ENCODE results near the gene BTBD19. TPM values are rescaled to one million over a fixed set of nuclear protein-coding genes. Genes with fewer than 3 reads are reported as not detected.
"Not testable (repeated sequence)": the region's sequence is repeated elsewhere in the genome, so short reads cannot be mapped to it uniquely, and the experiment has no call there.

BTBD19 gene
- total RNA-seq, 1 donor from 2014 or later: 1.9 TPM

DNA sequence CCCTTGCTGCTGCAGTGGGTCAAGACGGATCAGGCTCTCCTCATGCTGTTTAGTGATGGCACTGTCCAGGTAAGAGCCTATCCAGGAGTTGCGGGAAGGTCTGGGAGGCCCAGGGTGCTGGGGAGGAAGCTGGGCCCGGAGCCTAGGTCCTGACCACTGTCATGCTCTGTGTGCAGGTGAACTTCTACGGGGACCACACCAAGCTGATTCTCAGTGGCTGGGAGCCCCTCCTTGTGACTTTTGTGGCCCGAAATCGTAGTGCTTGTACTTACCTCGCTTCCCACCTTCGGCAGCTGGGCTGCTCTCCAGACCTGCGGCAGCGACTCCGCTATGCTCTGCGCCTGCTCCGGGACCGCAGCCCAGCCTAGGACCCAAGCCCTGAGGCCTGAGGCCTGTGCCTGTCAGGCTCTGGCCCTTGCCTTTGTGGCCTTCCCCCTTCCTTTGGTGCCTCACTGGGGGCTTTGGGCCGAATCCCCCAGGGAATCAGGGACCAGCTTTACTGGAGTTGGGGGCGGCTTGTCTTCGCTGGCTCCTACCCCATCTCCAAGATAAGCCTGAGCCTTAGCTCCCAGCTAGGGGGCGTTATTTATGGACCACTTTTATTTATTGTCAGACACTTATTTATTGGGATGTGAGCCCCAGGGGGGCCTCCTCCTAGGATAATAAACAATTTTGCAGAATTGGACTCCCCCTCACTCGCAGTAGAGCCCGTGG is 2.9 kb upstream of the BTBD19 start:
- DNase-seq (peak; percentile 39), ATAC-seq (ENCODE audit: poor library complexity) (no peak)
- intact Hi-C loops (cut with DNase I): no loop called here

GRCh38 chr1:44806025-44806703 is 2.2 kb upstream of the BTBD19 start:
- DNase-seq (peak; percentile 46), ATAC-seq (ENCODE audit: poor library complexity) (no peak)
- intact Hi-C loops (cut with DNase I): no loop called here

GRCh38 chr1:44806704-44807363 is 1.5 kb upstream of the BTBD19 start, which contains the start of gene DYNLT4:
Gene DYNLT4 (minus strand): TSS chr1:44807351. CDS start chr1:44806668, 683 bp downstream.
- DNase-seq: peak; percentile 43
- intact Hi-C loops (cut with DNase I): no loop called here

GRCh38 chr1:44807364-44808062 is 810 bp upstream of the BTBD19 start:
- intact Hi-C loops (cut with DNase I): no loop called here
- peak; percentile 83 for ATAC-seq (ENCODE audit: poor library complexity)
- peak; percentile 98 for DNase-seq

More at GRCh38 chr1:44806704-44807363, 1.5 kb upstream of the BTBD19 start, which contains the start of gene DYNLT4:
- ATAC-seq (ENCODE audit: poor library complexity): no peak

- DNase-seq (peak; percentile 73), ATAC-seq (ENCODE audit: poor library complexity) (no peak)
- intact Hi-C loops (cut with DNase I): no loop called here
Observed at GRCh38 chr1:44808938-44809917, 905 bp downstream of the BTBD19 start.

DNA sequence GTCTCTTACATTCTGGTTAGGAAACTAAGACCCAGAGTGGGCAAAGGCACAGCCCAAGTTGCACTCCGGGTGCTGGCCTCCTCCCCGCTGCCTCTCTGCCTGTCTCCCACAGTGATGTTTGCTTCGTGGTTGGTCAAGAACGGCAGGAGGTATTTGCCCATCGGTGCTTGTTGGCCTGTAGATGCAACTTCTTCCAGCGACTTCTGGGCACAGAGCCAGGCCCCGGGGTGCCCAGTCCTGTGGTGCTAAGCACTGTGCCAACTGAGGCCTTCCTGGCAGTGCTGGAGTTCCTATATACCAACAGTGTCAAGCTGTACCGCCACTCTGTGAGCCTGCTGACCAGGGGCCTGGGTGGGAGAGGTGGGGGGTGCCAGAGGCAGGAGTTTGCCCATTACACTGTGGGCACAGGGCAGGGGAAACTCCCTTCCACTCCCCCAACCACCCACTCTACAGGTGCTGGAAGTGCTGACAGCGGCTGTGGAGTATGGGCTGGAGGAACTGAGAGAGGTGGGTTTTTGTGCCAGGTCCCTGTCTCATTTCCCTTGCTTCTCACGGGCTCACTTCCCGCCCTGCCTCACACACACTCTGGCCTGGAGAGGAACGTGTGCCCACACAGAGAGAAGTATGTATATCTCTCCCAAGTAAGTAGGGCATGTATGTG is 1.9 kb downstream of the BTBD19 start:
- intact Hi-C loops (cut with DNase I): no loop called here
- ATAC-seq (ENCODE audit: poor library complexity) (no peak), DNase-seq (peak; percentile 85)

DNA sequence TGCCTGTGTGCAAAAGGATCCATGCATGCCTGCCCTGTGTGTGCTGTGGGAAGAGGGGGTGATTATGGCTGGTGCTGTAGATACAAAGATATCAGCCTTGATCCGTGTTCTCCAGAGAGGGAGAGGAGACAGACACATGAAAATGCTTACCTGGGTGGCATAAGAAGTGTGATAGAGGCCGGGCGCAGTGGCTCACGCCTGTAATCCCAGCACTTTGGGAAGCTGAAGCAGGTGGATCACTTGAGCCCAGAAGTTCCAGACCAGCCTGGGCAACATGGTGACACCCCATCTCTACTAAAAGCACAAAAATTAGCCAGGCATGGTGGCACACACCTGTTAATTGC is 2.4 kb downstream of the BTBD19 start:
- ATAC-seq (ENCODE audit: poor library complexity); intact Hi-C loops (cut with DNase I): not testable (repeated sequence)
- DNase-seq: peak; percentile 30

DNA sequence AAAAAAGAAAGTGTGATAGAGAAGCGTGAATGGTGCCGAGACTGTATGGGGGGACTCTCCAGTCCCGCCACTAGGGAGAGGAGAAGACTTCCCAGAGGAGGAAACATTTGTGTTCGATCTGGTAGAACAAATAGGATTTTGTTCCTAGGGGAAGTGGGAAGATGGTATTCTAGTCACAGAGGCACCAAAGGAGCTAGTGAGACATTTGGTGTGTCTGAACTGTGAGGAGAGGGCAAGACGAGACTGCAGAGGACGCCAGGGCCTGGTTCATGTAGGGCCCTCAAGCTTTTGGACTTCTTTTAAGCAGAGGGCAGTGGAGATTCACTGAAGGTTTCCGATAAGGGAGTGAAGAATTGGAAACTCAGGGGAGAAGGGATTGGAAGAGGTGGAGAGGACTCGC is 2.9 kb downstream of the BTBD19 start:
- ATAC-seq (ENCODE audit: poor library complexity): no peak

DNA sequence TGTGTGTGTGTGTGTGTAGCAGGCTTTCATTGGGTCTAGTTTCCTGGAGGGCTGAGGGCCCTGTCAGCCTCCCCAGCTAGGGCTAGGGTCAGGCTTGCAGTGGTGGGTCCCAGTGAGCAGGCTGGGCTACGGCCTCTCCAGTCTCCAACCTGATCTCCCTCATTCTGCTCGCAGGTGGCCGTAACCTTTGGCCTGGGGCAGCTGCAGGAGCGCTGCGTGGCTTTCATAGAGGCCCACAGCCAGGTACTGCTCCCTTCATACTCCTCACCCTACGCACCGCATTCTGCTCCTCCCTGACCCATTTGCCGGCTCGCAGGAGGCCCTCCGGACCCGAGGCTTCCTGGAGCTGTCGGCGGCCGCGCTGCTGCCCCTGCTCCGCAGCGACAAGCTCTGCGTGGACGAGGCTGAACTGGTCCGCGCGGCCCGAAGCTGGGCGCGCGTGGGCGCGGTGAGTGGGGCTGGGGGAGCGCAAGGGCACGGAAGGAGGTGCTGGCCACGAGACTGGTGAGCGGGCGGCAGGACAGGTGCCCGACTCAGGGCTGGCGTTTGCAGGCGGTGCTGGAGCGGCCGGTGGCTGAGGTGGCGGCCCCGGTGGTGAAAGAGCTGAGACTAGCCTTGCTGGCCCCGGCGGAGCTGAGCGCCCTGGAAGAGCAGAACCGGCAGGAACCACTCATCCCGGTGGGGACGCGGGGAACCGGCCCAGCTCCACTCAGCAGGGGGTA is 4.7 kb downstream of the BTBD19 start:
- DNase-seq (no peak), ATAC-seq (ENCODE audit: poor library complexity) (peak; percentile 16)
- intact Hi-C loops (cut with DNase I): no loop called here

More for the DNA sequence above, 2.9 kb downstream of the BTBD19 start:
- DNase-seq: no peak
- intact Hi-C loops (cut with DNase I): no loop called here

DNA sequence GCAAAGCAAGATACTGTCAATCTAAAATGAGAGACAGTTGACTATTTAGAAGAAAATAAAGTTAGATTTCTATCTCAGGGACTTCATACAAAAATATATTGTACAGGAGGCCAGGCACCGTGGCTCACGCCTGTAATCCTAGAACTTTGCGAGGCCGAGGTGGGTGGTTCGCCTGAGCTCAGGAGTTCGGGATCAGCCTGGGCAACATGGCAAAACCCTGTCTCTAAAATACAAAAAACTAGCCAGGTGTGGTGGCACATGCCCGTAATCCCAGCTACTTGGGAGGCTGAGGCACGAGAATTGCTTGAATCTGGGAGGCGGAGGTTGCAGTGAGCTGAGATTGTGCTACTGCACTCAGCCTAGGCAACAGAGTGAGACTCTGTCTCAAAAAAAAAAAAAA is 7.6 kb downstream of the BTBD19 start:
- ATAC-seq (ENCODE audit: poor library complexity); intact Hi-C loops (cut with DNase I); DNase-seq: not testable (repeated sequence)

DNA sequence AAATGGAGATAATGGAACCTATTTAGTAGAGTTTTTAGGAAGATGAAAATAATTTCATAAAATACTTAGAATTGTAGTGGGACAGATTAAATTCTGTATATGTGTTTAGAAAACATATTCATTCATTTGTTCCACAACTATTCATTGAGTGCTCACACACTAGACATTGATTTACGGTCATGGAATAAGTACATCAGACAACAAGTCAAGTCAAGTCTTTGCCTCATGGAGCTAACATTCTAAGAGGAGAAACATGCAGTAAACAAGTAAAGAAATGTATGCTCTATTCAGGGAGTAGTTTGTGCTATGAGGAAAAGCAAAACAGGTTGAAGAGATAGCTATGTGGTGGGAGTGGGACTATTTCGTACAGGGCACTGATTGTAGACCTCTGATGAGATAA is 9.0 kb downstream of the BTBD19 start:
- DNase-seq (no peak), ATAC-seq (ENCODE audit: poor library complexity) (no peak)

GRCh38 chr1:44817771-44818495 is 9.6 kb downstream of the BTBD19 start:
- ATAC-seq (ENCODE audit: poor library complexity) (no peak), DNase-seq (peak; percentile 21)
- intact Hi-C loops (cut with DNase I): no loop called here

More for the DNA sequence above, 9.0 kb downstream of the BTBD19 start:
- intact Hi-C loops (cut with DNase I): no loop called here

DNA sequence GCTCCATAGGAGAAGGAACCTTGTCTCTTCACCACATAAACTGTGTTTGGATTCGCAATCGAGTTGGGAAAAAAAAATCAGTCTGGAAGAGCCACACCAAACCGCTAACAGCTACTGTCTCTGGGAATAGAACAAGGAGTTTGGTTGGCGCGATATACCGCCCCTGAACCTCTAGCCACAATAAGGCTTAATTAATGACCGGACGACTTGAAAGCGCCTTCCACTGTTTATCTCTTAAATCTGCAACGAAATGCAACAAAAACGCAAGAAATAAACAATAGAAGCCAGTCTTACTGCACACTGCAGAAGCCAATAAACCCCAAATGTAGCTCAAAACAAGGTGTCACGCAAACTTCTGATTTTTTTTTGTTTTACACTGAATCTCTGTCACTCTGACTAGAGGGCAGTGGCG is 10.9 kb downstream of the BTBD19 start:
- ATAC-seq (ENCODE audit: poor library complexity): peak; percentile 12
- intact Hi-C loops (cut with DNase I): no loop called here

GRCh38 chr1:44819608-44820327 is 11.4 kb downstream of the BTBD19 start:
- DNase-seq (peak; percentile 88), ATAC-seq (ENCODE audit: poor library complexity) (peak; percentile 92)
- intact Hi-C loops (cut with DNase I): no loop called here

More for the DNA sequence above, 10.9 kb downstream of the BTBD19 start:
- DNase-seq: no peak

Data from Right ventricle myocardium superior (tissue), 1 donor.